ENCODE measurements around the gene PYDC1.
"Not testable (repeated sequence)": the region's sequence is repeated elsewhere in the genome, so short reads cannot be mapped to it uniquely, and the experiment has no call there.

The PYDC1 gene

GRCh38 chr16:31216422-31217135 is at the start of gene PYDC1:
Gene PYDC1 (minus strand): TSS chr16:31217135. CDS start chr16:31217028, 107 bp downstream.
- FAIRE-seq = no peak

DNA sequence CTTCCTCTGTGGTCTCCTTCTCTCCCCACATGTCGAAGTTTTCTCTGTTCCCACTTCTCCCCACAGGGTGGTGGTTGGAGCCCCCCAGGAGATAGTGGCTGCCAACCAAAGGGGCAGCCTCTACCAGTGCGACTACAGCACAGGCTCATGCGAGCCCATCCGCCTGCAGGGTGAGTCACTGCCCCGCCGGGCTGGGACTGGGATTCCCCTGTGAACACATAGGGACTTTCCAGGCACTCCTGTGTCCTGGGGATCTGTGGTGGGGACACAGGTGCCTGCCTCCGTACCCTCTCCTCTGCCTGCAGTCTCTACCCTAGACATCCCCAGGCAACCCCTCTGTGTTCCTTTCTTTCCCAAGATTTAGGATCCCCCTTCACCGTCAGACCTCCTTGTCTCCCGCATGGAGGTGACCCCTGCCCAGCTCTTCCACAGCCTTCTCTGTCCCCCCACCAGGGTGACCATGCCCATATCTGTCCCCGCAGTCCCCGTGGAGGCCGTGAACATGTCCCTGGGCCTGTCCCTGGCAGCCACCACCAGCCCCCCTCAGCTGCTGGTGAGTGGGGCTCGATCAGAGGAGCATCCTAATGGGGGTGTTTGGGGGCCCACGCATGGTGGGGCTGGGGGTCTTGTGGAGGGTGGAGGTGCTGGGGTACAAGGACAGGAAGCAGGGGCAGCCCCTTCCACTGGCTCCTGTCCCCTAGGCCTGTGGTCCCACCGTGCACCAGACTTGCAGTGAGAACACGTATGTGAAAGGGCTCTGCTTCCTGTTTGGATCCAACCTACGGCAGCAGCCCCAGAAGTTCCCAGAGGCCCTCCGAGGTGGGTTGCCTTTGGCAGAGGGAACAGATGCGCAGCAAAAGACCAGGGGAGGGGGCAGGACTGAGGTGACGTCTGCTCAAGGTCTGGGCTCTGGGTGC is 48.7 kb upstream of the PYDC1 start:
- FAIRE-seq = no peak

DNA sequence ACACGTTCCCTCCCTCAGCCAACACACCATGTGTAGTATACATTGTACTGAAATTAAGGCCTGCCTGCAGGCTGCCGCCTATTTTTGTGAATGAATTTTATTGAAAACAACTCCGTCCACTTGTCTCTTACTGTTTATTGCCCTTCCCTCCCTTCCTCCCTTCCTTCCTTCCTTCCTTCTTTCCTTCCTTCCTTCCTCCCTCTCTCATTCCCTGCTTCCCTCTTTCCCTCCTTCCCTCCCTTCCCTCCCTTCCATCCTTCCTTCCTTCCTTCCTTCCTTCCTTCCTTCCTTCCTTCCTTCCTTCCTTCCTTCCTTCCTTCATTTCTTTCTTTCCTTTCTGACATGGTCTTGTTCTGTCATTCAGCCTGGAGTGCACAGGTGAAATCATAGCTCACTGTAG is 45.1 kb upstream of the PYDC1 start:
- no peak for FAIRE-seq

DNA sequence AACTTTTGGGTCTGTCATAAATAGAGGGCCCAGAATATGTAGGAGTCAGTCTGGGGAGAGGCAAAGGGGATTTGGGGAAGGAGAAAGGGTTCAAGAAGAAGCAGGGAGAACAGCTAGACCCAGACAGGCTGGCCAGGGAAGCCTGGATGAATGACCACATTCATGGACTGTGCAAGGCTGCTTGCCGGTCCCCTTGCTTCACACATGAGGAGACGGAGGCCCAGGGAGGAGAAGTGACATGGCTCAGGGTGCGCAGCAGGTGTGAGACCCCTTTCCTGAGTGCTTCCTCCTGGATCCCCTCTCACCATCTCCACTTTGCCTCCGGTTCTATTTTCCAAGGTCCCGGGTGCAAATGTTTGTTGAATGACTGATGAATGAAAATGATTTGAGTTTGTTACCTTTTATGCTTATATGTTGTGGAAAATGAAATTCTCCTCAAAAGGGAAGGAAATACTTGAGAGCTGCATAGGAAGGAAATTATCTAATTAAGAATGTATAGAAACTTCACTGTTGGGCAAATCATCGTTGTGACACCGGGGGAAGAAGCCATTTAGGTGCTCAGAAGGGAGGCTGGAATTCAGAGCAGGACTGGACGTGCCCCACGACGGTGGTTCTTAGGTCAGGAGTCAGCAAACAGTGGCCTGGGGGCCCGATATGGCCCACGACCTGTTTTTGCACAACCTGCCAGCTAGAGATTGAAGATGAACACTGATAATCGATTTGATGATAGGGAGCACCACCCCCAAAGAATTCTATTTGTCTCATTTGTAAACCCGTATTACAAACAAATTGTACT is 43.4 kb upstream of the PYDC1 start:
- FAIRE-seq = no peak

DNA sequence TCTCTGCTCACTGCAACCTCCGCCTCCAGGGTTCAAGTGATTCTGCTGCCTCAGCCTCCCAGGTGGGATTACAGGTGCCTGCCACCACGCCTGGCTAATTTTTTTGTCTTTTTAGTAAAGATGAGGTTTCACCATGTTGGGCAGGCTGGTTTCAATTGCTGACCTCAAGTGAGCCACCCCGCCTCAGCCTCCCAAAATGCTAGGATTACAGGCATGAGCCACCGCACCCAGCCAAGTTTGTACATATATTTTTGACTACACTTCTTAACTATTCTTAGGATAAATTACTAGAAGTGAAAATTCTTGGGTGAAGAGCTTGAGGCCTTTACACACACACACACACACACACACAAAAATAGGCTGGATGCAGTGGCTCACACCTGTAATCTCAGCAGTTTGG is 41.4 kb upstream of the PYDC1 start:
- FAIRE-seq = no peak

- FAIRE-seq = no peak
These were observed 39.5 kb upstream of the PYDC1 start for GRCh38 chr16:31256466-31256865.

DNA sequence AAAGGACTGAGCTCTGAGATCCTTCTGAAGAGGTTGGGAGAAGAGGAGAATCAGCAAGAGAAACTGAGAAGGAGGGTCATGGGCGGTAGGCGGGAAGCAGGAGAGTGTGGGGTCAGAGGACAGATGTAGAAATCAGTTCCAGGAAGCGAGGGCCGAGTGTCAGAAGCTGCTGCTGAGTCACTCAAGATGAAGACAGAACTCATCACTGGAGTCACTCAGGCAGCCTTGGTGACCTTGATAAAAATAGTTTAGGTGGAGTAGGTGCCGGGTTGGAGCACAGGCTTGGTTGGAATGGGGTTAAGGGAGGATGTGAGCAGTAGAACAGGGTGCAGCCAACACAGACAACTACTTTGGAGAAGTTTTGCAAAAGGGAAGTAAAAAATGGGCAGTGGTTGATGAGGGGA is 36.7 kb upstream of the PYDC1 start:
- FAIRE-seq = no peak

DNA sequence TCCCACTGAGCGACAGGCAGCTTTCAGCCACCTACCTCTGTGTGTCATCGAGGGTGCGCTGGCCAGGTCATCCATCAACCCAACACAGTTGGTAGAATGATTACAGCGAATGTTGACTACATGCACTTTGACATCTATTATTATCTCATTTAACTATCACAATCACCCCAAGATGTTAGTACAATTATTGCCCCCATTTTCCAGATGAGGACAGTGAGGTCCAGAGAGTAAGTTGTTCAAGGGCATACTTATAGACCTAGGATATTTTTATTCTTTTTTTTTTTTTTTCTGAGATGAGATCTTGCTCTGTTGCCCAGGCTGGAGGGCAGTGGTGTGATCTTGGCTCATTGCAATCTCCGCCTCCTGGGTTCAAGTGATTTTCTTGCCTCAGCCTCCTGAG is 34.5 kb upstream of the PYDC1 start:
- FAIRE-seq = no peak

DNA sequence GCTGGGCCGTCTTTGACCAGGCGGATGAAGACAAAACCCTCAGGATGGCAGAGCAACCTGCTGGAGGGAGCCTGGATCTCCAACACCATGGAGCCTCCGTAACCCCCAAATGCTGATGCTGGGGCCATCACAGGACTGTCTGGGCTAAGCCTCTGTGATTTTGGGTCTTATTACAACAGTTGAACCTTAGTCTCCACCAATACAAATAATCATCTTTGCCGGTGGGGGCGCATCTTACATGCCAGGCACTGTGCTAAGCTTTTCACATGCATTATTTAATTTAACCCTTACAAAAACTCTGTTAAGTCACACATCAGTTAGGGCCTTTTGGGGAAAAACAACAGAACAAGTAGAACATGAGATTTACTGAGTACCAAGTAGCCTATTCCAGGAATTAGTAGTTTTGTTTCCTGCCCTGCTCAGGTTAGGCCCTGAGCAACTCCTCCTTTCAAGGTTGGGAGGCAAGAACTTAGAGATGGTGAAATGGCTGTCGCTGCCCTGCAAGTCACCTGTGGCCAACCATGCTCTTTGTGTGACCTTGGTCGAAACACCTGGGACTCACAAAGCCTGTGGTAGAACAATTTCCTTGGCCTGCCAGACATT is 33.9 kb upstream of the PYDC1 start:
- no peak for FAIRE-seq

DNA sequence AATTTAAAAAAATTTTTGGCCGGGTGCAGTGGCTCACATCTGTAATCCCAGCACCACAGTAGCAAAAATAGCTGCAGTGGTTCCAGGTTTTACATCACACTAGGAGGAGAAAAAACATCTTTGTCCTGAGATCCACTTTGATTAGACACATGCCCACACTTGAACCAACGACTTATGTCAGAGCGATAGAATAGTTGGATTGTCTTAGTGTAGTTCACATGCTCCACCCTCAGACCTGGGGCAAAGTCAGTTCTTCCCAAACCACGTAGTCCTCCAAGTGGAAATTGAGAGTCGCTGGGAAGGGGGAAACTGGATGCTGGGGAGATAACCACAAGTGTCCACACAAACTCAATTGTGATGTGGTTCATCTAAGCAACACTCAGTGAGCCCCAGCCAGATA is 31.4 kb upstream of the PYDC1 start:
- no peak for FAIRE-seq

DNA sequence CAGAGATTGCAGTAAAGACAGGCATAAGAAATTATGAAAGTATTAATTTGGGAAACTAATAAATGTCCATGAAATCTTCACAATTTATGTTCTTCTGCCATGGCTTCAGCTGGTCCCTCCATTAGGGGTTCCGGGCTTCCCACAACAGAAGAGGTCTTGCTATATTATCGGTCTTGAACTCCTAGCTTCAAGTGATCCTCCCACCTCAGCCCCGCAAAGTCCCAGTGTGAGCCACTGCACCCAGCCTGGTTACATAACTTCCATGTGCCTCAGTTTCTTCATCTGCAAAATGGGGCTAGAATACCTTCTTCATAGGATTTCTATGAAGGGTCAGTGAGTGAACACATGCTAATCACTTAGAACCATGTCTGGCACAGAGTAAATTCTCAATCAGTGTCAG is 29.4 kb upstream of the PYDC1 start:
- FAIRE-seq = no peak

DNA sequence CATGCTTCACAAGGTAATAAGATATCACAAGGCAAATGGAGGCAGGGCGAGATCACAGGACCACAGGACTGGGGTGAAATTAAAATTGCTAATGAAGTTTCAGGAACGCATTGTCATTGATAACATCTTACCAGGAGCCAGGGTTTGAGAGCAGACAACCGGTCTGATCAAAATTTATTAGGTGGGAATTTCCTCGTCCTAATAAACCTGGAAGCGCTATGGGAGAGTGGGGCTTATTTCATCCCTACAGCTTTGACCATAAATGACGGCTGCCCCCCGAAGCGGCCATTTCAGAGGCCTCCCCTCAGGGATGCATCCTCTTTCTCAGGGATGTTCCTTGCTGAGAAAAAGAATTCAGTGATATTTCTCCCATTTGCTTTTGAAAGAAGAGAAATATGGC is 28.7 kb upstream of the PYDC1 start:
- FAIRE-seq = not testable (repeated sequence)

GRCh38 chr16:31243734-31244670 is 27.1 kb upstream of the PYDC1 start:
- no peak for FAIRE-seq

DNA sequence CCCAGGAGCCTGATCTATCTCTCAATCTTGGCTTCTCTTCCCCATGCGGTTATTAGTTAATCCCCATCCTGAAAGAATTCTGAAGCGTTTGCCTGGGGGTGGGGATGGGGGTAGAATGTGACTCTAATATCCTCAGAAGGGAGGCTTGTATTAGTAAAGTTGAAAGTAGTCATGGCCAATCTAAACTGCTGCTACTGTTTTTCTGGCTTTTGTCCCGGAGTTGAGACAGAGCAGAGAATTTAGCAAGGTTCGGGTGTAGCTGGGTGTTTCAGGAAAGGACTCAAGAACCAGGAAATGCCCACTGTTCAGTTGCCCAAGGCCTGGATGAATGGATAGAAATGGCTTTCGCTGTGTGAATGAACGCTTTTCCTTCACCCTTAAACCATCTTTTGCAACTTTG is 25.3 kb upstream of the PYDC1 start:
- no peak for FAIRE-seq

GRCh38 chr16:31238041-31238440 is 21.1 kb upstream of the PYDC1 start:
- no peak for FAIRE-seq

GRCh38 chr16:31229501-31229900 is 12.6 kb upstream of the PYDC1 start:
- FAIRE-seq = no peak

- FAIRE-seq = no peak
These were observed 11.3 kb upstream of the PYDC1 start for GRCh38 chr16:31228206-31228605.

DNA sequence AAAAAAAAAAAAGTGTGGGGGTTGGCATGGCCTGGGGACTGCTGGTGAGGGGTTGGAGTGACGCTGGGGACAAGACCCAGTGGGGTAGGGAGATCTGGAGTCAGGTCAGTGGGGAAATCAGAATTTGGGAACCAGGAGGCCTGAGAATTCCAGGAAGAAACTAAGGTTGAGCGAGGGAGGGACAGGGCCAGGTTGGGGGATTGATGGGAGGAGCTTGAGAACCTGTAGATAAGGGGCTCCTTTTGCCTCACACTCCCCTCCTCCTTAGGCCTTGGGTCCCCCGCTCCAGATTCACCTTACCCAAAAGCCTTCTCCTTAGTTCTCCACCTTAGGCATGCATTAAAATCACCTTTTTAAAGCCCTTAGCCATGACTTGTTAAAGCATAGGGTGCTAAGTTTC is 8.3 kb upstream of the PYDC1 start:
- no peak for FAIRE-seq

DNA sequence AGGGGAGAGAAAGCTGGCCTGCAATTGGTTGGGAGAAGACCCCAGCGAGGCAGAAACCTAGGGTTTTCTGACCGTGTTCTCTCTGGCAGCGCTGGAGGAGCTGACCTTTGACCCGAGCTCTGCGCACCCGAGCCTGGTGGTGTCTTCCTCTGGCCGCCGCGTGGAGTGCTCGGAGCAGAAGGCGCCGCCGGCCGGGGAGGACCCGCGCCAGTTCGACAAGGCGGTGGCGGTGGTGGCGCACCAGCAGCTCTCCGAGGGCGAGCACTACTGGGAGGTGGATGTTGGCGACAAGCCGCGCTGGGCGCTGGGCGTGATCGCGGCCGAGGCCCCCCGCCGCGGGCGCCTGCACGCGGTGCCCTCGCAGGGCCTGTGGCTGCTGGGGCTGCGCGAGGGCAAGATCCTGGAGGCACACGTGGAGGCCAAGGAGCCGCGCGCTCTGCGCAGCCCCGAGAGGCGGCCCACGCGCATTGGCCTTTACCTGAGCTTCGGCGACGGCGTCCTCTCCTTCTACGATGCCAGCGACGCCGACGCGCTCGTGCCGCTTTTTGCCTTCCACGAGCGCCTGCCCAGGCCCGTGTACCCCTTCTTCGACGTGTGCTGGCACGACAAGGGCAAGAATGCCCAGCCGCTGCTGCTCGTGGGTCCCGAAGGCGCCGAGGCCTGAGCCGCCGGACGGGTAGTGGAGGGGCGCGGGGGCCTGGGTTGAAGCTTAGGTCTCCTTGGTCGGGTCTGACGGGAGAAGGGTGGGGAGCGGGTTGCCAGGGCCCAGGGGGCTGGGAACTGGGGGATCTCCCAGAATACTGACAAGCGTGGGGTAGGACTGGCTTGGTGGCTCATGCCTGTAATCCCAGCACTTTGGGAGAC is 7.4 kb upstream of the PYDC1 start:
- FAIRE-seq = no peak

- no peak for FAIRE-seq
These were observed 6.1 kb upstream of the PYDC1 start for GRCh38 chr16:31223044-31223443.

Measured in G401.6 (cell line).